Liver (tissue), 9 donors: ENCODE results near the gene ZNF333. TPM values are rescaled to one million over a fixed set of nuclear protein-coding genes. Genes with fewer than 3 reads are reported as not detected.

Experiments used
- DNase-seq: peaks from one replicate; pipeline ENCODE4 v3.0.0-alpha.2; 2017; ENCODE audit warnings: low spot score
- H3K27ac ChIP-seq, 2 donors: one replicate each; pipeline ENCODE4 v1.7.0; 2013; ENCODE audit warnings: inconsistent platforms in 2 of 2, low read length in 2 of 2, control low read depth in 1 of 2, low read depth in 1 of 2, mild to moderate bottlenecking in 1 of 2
- H3K27me3 ChIP-seq, 4 donors: one replicate each; pipeline versions ENCODE4 v1.6.1 to v1.7.0; 2013; ENCODE audit warnings: low read length in 3 of 4, inconsistent platforms in 1 of 4, mild to moderate bottlenecking in 1 of 4, moderate library complexity in 1 of 4; ENCODE audit not compliant: control insufficient read depth in 4 of 4, insufficient read depth in 4 of 4
- H3K36me3 ChIP-seq, 4 donors: one replicate each; pipeline versions ENCODE4 v1.6.1 to v1.7.0; 2013; ENCODE audit warnings: low read length in 3 of 4, mild to moderate bottlenecking in 3 of 4, low read depth in 1 of 4, moderate library complexity in 1 of 4; ENCODE audit not compliant: control insufficient read depth in 4 of 4, insufficient read depth in 3 of 4
- H3K4me1 ChIP-seq, 4 donors: one replicate each; pipeline versions ENCODE4 v1.6.1 to v1.7.0; 2013; ENCODE audit warnings: low read length in 3 of 4, mild to moderate bottlenecking in 3 of 4, moderate library complexity in 1 of 4; ENCODE audit not compliant: control insufficient read depth in 4 of 4, insufficient read depth in 4 of 4
- H3K4me3 ChIP-seq, 3 donors: one replicate each; pipeline versions ENCODE4 v1.6.1 to v1.7.0; 2013; ENCODE audit warnings: low read length in 3 of 3, control low read depth in 1 of 3, low read depth in 1 of 3, mild to moderate bottlenecking in 1 of 3
- H3K9ac ChIP-seq, 2 donors: one replicate each; pipeline ENCODE4 v1.7.0; 2013; ENCODE audit warnings: low read length in 2 of 2, mild to moderate bottlenecking in 2 of 2, moderate library complexity in 2 of 2, control low read depth in 1 of 2, low read depth in 1 of 2
- H3K9me3 ChIP-seq, 4 donors: one replicate each; pipeline versions ENCODE4 v1.6.1 to v1.7.0; 2013; ENCODE audit warnings: low read length in 3 of 4; ENCODE audit not compliant: control insufficient read depth in 4 of 4
- ATF3 ChIP-seq: IDR thresholded peaks from 2 replicates; pipeline ENCODE4 v1.6.1; 2016; ENCODE audit warnings: antibody characterized with exemption
- CTCF ChIP-seq: fragments of 150-350 bp; IDR thresholded peaks from 2 replicates; pipeline ENCODE4 v1.5.1; 2017; ENCODE audit warnings: improper control_type of control experiment, low read depth, low read length; ENCODE audit not compliant: missing input control
- EGR1 ChIP-seq, 2 donors: IDR thresholded peaks; 2 replicates each; pipeline ENCODE4 v1.6.1; 2016 to 2018; ENCODE audit warnings: antibody characterized with exemption in 2 of 2, low read depth in 2 of 2
- FOXA1 ChIP-seq: IDR thresholded peaks from 2 replicates; pipeline ENCODE4 v1.6.1; 2016; ENCODE audit warnings: antibody characterized with exemption
- FOXA2 ChIP-seq: IDR thresholded peaks from 2 replicates; pipeline ENCODE4 v1.6.1; 2016; ENCODE audit warnings: antibody characterized with exemption
- HNF4A ChIP-seq, 2 donors: conservative IDR thresholded peaks; 2 replicates each; pipeline ENCODE4 v1.6.1; 2016; ENCODE audit warnings: antibody characterized with exemption in 2 of 2, mild to moderate bottlenecking in 2 of 2
- HNF4G ChIP-seq: IDR thresholded peaks from 2 replicates; pipeline ENCODE4 v1.6.1; 2016; ENCODE audit warnings: antibody characterized with exemption
- JUND ChIP-seq, 2 donors: IDR thresholded peaks; 2 replicates each; pipeline ENCODE4 v1.6.1; 2016; ENCODE audit warnings: antibody characterized with exemption in 2 of 2
- MAX ChIP-seq: IDR thresholded peaks from 2 replicates; pipeline ENCODE4 v1.6.1; 2016; ENCODE audit warnings: antibody characterized with exemption
- NR2F2 ChIP-seq: IDR thresholded peaks from 2 replicates; pipeline ENCODE4 v1.6.1; 2016; ENCODE audit warnings: antibody characterized with exemption
- RAD21 ChIP-seq, 2 donors: IDR thresholded peaks; 2 replicates each; pipeline ENCODE4 v1.6.1; 2016; ENCODE audit warnings: antibody characterized with exemption in 2 of 2, mild to moderate bottlenecking in 2 of 2
- REST ChIP-seq: IDR thresholded peaks from 2 replicates; pipeline ENCODE4 v1.6.1; 2016; ENCODE audit warnings: antibody characterized with exemption, mild to moderate bottlenecking
- RXRA ChIP-seq, 2 donors: IDR thresholded peaks; 2 replicates each; pipeline ENCODE4 v1.6.1; 2017 to 2018; ENCODE audit warnings: antibody characterized with exemption in 2 of 2, mild to moderate bottlenecking in 1 of 2
- SP1 ChIP-seq: IDR thresholded peaks from 2 replicates; pipeline ENCODE4 v1.6.1; 2018; ENCODE audit warnings: antibody characterized with exemption, mild to moderate bottlenecking
- TAF1 ChIP-seq: conservative IDR thresholded peaks from 2 replicates; pipeline ENCODE4 v1.6.1; 2016; ENCODE audit warnings: antibody characterized with exemption, mild to moderate bottlenecking
- YY1 ChIP-seq: IDR thresholded peaks from 2 replicates; pipeline ENCODE4 v1.6.1; 2016; ENCODE audit warnings: antibody characterized with exemption, mild to moderate bottlenecking
- ZBTB33 ChIP-seq: IDR thresholded peaks from 2 replicates; pipeline ENCODE4 v1.6.1; 2016; ENCODE audit warnings: antibody characterized with exemption
- WGBS: extraction: QIAGEN DNeasy Blood & Tissue Kit; methylation state at CpG from one replicate; pipeline ENCODE4 v1.1.7; 2013; 5-methylcytosine and 5-hydroxymethylcytosine counted together
- polyA plus RNA-seq, 2 donors: library from polyadenylated mRNA; stranded (reverse) in 1 of 2; unstranded in 1 of 2; fragments of 200-250 nt in 1 of 2; fragments of >200 nt in 1 of 2; fragmentation: Nextera tagmentation in 1 of 2; extraction: Ambion mirVana in 1 of 2; gene quantifications; one replicate each; pipeline versions ENCODE4 v1.2.1 to v1.2.3, GENCODE V29; 2013 to 2015
- total RNA-seq, 2 donors: library from RNA; depleted of rRNA; stranded (reverse); fragments of >200 nt; gene quantifications; one replicate each; pipeline ENCODE4 v1.2.3, GENCODE V29; 2014
- donor health status: healthy.
- donor health status: healthy.
- donor health status: healthy.
- donor health status: healthy.
- donor health status: healthy.

The ZNF333 gene
- total and polyA plus RNA-seq, 4 donors = 1.7 to 11.2 (median 3.6) TPM

GRCh38 chr19:14718522-14719116 is 28.8 kb downstream of the ZNF333 start:
- no peaks in the 10 kb centered on the region for H3K27me3 ChIP-seq
- H3K9ac ChIP-seq = no peak overlapping the region
- no peak for DNase-seq
- WGBS = 96% methylated on average over 18 of the region's 18 CpGs
- no peaks in the 10 kb centered on the region for H3K4me1 ChIP-seq
- peak overlapping the region in 2 of 3 donors; percentile 62 to 87 for H3K4me3 ChIP-seq
- peaks cover 20 to 69% (median 64%) of the 10 kb centered on the region in 4 donors for H3K36me3 ChIP-seq
- H3K9me3 ChIP-seq = peaks cover 47 to 84% (median 76%) of the 10 kb centered on the region in 4 donors
- TF ChIP-seq RAD21 (IDR thresholded peaks at IDR 0.05) (no peak), ZBTB33 (no peak), NR2F2 (no peak), REST (no peak), FOXA2 (no peak), FOXA1 (no peak), CTCF (no peak), MAX (no peak), EGR1 (IDR thresholded peaks at IDR 0.05; ENCODE audit: low read depth in 2 of 2) (no peak), HNF4A (conservative IDR thresholded peaks at IDR 0.05) (no peak), JUND (IDR thresholded peaks at IDR 0.05) (no peak), RXRA (IDR thresholded peaks at IDR 0.05) (no peak), YY1 (no peak), TAF1 (no peak)
- no peak overlapping the region for H3K27ac ChIP-seq

- Histone ChIP-seq H3K4me1 (no peaks in the 10 kb centered on the region), H3K36me3 (peaks cover 20 to 68% (median 63%) of the 10 kb centered on the region in 4 donors), H3K27me3 (no peaks in the 10 kb centered on the region), H3K4me3 (peak overlapping the region in 2 of 3 donors; percentile 62 to 87), H3K27ac (no peak overlapping the region), H3K9me3 (peaks cover 52 to 83% (median 76%) of the 10 kb centered on the region in 4 donors), H3K9ac (no peak overlapping the region)
- DNase-seq = no peak
- WGBS = 98% methylated on average over 3 of the region's 3 CpGs
- TF ChIP-seq RXRA (IDR thresholded peaks at IDR 0.05) (no peak), SP1 (no peak), RAD21 (IDR thresholded peaks at IDR 0.05) (no peak), MAX (no peak), FOXA1 (no peak), YY1 (no peak), TAF1 (no peak), FOXA2 (no peak), CTCF (no peak), HNF4G (no peak), EGR1 (IDR thresholded peaks at IDR 0.05; ENCODE audit: low read depth in 2 of 2) (no peak), JUND (IDR thresholded peaks at IDR 0.05) (no peak), ZBTB33 (no peak), ATF3 (no peak), HNF4A (conservative IDR thresholded peaks at IDR 0.05) (no peak), NR2F2 (no peak)
Observed at GRCh38 chr19:14719162-14719561, 29.3 kb downstream of the ZNF333 start.
